ENCODE results near the gene LRRC28.

The LRRC28 gene

DNA sequence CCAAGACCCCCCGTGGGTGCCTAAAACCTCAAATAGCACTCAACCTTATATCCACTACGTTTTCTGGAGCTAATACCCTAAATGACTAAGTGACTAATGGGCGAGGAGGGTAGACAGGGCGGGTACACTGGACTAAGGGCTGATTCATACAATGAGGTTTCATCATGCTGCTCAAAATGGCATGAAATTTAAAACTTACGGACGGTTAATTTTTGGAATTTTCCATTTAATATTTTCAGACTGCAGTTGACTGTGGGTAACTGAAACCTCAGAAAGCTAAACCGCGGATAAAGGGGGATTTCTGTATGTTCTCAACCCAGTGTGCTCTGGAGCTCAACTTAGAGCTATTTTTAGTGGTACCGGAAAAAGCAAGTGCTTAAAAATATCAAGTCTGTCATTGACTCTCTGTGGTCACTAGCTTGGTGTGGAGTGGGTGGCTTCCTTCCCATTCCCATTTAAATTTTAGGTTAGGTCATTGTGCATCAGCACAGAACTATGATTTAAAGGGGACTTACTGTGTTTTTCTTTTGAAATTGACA, 72.9 kb downstream of the LRRC28 start:
- peak overlapping the region; percentile 8 for H3K4me3 ChIP-seq (replicated peaks; ENCODE audit: low read depth, low read length)

DNA sequence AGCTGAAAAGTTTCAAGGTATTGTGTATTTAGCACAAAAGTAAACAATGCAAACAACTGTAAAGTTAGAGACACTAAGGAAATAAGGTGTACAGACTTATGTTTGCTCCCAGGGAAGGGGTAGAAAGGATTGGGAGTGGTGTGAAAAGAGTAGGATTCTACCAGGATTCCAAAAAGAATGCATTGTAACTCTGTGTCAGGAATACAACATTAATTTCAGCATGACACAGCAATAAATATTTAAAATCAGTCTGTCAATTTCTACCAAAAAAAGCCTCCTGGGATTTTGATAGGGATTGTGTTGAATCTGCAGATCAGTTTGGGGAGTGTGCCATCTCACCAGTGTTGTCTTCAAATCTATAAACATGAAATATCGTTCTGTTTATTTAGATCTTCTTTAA, 73.4 kb downstream of the LRRC28 start:
- DNase-seq (ENCODE audit: low read depth) = no peak
- TF ChIP-seq, protein P1, sequence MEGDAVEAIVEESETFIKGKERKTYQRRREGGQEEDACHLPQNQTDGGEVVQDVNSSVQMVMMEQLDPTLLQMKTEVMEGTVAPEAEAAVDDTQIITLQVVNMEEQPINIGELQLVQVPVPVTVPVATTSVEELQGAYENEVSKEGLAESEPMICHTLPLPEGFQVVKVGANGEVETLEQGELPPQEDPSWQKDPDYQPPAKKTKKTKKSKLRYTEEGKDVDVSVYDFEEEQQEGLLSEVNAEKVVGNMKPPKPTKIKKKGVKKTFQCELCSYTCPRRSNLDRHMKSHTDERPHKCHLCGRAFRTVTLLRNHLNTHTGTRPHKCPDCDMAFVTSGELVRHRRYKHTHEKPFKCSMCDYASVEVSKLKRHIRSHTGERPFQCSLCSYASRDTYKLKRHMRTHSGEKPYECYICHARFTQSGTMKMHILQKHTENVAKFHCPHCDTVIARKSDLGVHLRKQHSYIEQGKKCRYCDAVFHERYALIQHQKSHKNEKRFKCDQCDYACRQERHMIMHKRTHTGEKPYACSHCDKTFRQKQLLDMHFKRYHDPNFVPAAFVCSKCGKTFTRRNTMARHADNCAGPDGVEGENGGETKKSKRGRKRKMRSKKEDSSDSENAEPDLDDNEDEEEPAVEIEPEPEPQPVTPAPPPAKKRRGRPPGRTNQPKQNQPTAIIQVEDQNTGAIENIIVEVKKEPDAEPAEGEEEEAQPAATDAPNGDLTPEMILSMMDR (IDR thresholded peaks at IDR 0.05; ENCODE audit: low read length, missing control alignments) = no peak
- no peak overlapping the region for H3K4me3 ChIP-seq (replicated peaks; ENCODE audit: low read depth, low read length)

More for the DNA sequence above, 72.9 kb downstream of the LRRC28 start:
- peak; percentile 70 for DNase-seq (ENCODE audit: low read depth)
- TF ChIP-seq, protein P1 (IDR thresholded peaks at IDR 0.05; ENCODE audit: low read length, missing control alignments) = no peak

DNA sequence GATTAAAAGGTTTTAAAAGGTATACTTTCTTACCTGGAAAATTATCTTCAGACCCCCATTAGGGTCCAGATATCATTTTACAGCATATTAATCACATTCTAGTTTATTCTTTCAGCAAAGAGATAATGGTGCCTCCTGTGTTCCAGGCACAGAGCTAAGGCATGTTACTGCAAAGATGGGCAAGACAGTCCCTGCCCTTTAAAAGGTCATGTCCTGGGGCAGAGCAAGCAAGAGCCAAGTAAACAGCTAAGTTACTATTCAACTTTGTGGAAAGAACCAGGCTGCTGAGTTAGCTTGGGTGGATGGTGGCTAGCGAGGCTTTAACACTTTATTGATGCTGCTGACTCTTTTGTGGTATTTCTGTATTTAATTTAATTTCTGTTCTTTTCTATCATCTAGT, 75.0 kb downstream of the LRRC28 start:
- DNase-seq (ENCODE audit: low read depth) = no peak
- TF ChIP-seq, protein P1 (IDR thresholded peaks at IDR 0.05; ENCODE audit: low read length, missing control alignments) = no peak
- no peak overlapping the region for H3K4me3 ChIP-seq (replicated peaks; ENCODE audit: low read depth, low read length)

DNA sequence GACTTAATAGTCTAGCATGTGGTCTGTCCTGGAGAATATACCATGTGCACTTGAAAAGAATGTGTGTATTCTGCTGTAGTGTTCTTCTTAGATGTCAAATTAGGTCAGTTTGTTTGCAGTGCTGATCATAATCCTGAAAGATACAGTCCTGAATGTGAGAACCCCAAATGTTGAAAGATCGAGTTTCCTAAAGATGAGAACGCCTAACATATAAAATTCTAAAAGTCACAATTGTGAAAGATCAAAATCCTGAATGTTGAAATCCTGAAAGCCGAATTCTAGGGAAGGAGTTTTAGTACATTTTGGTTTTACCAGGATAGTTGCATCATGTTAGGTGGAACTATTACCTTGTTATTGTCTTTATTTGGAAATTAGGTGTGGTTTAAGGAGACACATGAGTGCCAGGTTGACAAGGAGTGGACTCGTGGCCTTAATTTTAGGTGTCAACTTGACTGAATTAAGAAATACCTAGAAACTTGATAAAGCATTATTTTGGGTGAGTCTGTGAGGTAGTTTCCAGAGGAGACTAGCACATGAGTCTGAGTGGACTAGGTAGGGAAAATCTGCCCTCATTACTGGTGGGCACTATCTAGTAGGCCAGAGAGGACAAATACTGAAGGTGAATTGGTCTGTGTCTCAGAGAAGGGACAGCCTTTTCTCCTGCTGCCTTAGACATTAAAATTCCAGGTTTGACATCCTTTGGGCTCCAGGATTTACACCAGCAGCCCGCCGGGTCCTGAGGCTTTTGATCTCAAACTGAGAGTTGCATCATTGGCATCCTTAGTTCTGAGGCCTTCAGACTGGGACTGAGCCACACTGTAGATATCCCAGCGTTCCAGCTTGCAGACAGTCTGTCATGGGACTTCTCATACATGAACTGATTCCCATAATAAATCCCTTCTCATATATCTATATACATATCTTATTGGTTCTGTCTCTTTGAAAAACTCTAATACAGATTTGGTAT, 77.1 kb downstream of the LRRC28 start:
- no peak for DNase-seq (ENCODE audit: low read depth)
- TF ChIP-seq, protein P1 (IDR thresholded peaks at IDR 0.05; ENCODE audit: low read length, missing control alignments) = no peak
- no peak overlapping the region for H3K4me3 ChIP-seq (replicated peaks; ENCODE audit: low read depth, low read length)

DNA sequence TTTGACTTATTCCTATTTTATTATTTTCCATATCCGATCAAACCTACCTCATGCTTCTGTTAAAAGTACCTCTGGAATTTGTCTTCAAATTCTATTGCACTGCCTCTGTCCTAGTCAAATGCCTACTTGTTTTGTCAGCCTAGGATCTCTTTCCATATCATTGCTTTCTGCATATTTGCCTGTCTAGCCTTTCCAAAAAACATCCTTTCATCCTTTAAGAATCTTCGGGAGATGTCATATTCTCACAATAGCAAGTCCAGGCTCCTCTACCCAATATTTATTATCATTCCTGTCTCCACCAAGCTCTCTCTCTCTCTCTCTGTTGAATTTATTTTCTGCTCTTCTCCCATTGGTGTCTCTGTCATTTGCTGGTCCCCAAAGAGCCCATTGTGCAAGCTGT, 80.1 kb downstream of the LRRC28 start:
- TF ChIP-seq, protein P1 (IDR thresholded peaks at IDR 0.05; ENCODE audit: low read length, missing control alignments) = no peak
- H3K4me3 ChIP-seq (replicated peaks; ENCODE audit: low read depth, low read length) = no peak overlapping the region
- DNase-seq (ENCODE audit: low read depth) = no peak

DNA sequence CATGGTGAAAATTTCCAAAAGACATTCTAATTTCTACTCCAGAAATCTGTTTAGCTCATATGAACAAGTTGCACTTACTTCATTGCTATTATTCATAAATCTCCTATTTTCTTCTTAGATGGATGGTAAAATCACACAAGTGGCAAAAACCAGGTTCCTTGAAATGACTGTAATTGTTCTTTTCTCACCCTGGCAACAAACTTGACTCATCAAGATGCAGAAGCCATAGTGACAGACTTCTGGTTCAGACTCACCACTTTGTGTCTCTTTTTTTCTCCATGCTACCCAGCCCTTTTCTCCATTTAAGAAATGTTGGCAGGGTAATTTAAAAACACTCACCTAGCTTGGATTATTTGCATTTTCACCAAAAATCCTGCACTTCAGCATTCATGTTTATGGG, 82.1 kb downstream of the LRRC28 start:
- DNase-seq (ENCODE audit: low read depth) = no peak
- no peak overlapping the region for H3K4me3 ChIP-seq (replicated peaks; ENCODE audit: low read depth, low read length)
- TF ChIP-seq, protein P1 (IDR thresholded peaks at IDR 0.05; ENCODE audit: low read length, missing control alignments) = no peak
